ENCODE measurements around the gene ORMDL3.

GRCh38 chr17:39927101-39927928, at the start of gene ORMDL3, which contains the start of gene LRRC3C:
- TF ChIP-seq POLR2A (IDR thresholded peaks at IDR 0.05; ENCODE audit: low read depth, low read length) (peak; percentile 84), CTCF (IDR thresholded peaks at IDR 0.05 in 2 of 3, conservative IDR thresholded peaks at IDR 0.05 in 1 of 3; ENCODE audit: control insufficient read depth in 2 of 3, extremely low read depth in 1 of 3, insufficient read depth in 1 of 3, low read depth in 3 of 3, low read length in 3 of 3) (no peak), SMC3 (IDR thresholded peaks at IDR 0.05; ENCODE audit: borderline replicate concordance, low read length) (no peak), ZNF622 (IDR thresholded peaks at IDR 0.05) (no peak), SIN3A (IDR thresholded peaks at IDR 0.05; ENCODE audit: low read depth, low read length) (peak; percentile 87), BRCA1 (IDR thresholded peaks at IDR 0.05; ENCODE audit: low read depth, low read length) (no peak), SUZ12 (IDR thresholded peaks at IDR 0.05; ENCODE audit: unreplicated experiment) (peak; percentile 63), TARDBP (IDR thresholded peaks at IDR 0.05; ENCODE audit: borderline replicate concordance) (peak; percentile 99), RAD51 (IDR thresholded peaks at IDR 0.05) (no peak), ZNF24 (IDR thresholded peaks at IDR 0.05) (no peak), LARP7 (IDR thresholded peaks at IDR 0.05) (peak; percentile 66), NBN (IDR thresholded peaks at IDR 0.05) (peak; percentile 88)

All from GM12878 (cell line).